ENCODE measurements around the gene LAD1. TPM values are rescaled to one million over a fixed set of nuclear protein-coding genes. Genes with fewer than 3 reads are reported as not detected.

Gene LAD1
- total RNA-seq, 1 experiment from 2014 or later: 30.1 TPM

DNA sequence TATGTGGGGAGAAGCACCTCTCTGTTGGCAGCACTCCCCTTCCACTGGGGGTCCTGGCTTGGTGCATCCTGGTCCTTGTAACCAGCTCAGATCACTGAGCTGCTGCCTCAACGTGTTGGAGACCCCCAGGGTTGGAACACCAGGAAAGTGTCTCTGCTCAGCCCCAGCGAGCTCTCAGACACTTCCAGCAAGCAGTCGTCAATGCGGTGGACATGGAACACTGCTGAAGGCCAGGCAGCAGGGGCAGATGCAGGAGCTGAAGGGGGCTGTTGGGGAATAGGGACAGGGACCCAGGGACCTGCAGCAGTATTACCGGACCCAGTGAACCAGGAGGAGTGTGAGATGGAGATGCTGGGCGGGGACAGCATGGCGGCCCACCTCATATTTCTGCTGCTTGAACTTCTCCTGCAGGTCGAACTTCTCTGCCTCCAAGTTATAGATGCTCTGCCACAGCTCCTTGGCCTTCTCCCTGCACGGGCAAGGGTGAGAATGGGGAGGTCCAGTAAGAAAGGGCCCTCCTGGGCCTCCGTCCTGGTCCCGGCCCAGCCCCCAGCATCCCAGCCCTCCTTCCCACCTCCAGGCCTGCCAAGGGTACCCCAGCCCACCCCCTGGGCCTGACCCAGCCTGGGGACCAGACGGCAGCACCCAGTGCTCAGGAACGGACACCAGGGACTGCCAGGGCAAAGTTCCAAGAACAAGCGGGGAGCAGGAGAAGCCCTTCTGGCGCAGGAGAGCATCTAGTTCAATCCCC lies 38.0 kb downstream of the LAD1 start:
- Histone ChIP-seq H3K27ac (ENCODE audit: insufficient read length, low read depth, low read length) (no peak overlapping the region), H3K23me2 (ENCODE audit: insufficient read length, low read depth, low read length, poor library complexity, severe bottlenecking) (no peaks in the 10 kb centered on the region), H4K91ac (ENCODE audit: insufficient read length, low read depth, low read length) (no peak overlapping the region), H3K18ac (ENCODE audit: insufficient read length, low read depth, low read length) (no peak overlapping the region), H2AK5ac (ENCODE audit: insufficient read length, low read length) (no peak overlapping the region), H2BK15ac (ENCODE audit: low read depth, low read length) (no peak overlapping the region), H4K20me1 (ENCODE audit: control insufficient read depth, insufficient read depth, insufficient read length) (no peaks in the 10 kb centered on the region), H2AFZ (ENCODE audit: low read length) (no peak overlapping the region), H3K9ac (ENCODE audit: extremely low read depth, insufficient read length, low read length) (no peak overlapping the region), H3K9me3 (ENCODE audit: control insufficient read depth, low read depth, low read length) (no peaks in the 10 kb centered on the region), H3K14ac (ENCODE audit: insufficient read depth, low read length) (no peak overlapping the region), H2BK12ac (ENCODE audit: insufficient read length, low read depth, low read length) (no peak overlapping the region), H4K5ac (ENCODE audit: insufficient read length, low read depth, low read length) (no peak overlapping the region), H4K8ac (replicated peaks; ENCODE audit: insufficient read length, low read depth, low read length) (no peak overlapping the region), H3K79me1 (ENCODE audit: insufficient read depth, low read depth, low read length, poor library complexity, severe bottlenecking) (no peaks in the 10 kb centered on the region), H2BK120ac (ENCODE audit: low read depth, low read length, poor library complexity, severe bottlenecking) (no peak overlapping the region), H3K4me2 (ENCODE audit: insufficient read depth, insufficient read length, low read length) (no peak overlapping the region), H3K23ac (ENCODE audit: insufficient read length, low read depth, low read length) (no peak overlapping the region), H3K4me1 (ENCODE audit: insufficient read depth, low read length) (no peaks in the 10 kb centered on the region), H3T11ph (ENCODE audit: low read length) (no peak overlapping the region), H3K27me3 (ENCODE audit: insufficient read depth, low read length) (no peaks in the 10 kb centered on the region), H3K56ac (ENCODE audit: insufficient read length, low read depth, low read length) (no peak overlapping the region), H3K79me2 (ENCODE audit: insufficient read depth, low read length) (no peaks in the 10 kb centered on the region), H3K4ac (ENCODE audit: low read depth, low read length) (no peak overlapping the region), H2BK5ac (ENCODE audit: insufficient read length, low read length) (no peak overlapping the region), H2BK20ac (ENCODE audit: low read depth, low read length, poor library complexity, severe bottlenecking) (no peak overlapping the region)
- H3K9me3 Mint-ChIP-seq: no peaks in the 10 kb centered on the region
- H3K4me3 Mint-ChIP-seq: no peak overlapping the region
- H3K36me3 Mint-ChIP-seq (ENCODE audit: insufficient read depth in 1 of 3, low read depth in 3 of 3): no peaks in the 10 kb centered on the region
- no peak overlapping the region for H3K27ac Mint-ChIP-seq
- no CpG with 5 or more reads among the region's 15 CpGs for WGBS (ENCODE audit: extremely low coverage, insufficient read length, low lambda C conversion rate)
- H3K4me1 Mint-ChIP-seq: peaks cover 13 to 23% of the 10 kb centered on the region in 2 experiments
- TF ChIP-seq, protein P1, sequence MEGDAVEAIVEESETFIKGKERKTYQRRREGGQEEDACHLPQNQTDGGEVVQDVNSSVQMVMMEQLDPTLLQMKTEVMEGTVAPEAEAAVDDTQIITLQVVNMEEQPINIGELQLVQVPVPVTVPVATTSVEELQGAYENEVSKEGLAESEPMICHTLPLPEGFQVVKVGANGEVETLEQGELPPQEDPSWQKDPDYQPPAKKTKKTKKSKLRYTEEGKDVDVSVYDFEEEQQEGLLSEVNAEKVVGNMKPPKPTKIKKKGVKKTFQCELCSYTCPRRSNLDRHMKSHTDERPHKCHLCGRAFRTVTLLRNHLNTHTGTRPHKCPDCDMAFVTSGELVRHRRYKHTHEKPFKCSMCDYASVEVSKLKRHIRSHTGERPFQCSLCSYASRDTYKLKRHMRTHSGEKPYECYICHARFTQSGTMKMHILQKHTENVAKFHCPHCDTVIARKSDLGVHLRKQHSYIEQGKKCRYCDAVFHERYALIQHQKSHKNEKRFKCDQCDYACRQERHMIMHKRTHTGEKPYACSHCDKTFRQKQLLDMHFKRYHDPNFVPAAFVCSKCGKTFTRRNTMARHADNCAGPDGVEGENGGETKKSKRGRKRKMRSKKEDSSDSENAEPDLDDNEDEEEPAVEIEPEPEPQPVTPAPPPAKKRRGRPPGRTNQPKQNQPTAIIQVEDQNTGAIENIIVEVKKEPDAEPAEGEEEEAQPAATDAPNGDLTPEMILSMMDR (conservative IDR thresholded peaks at IDR 0.05): no peak
- DNase-seq: no peak
- H3K27me3 Mint-ChIP-seq (ENCODE audit: low read depth): peaks cover 1% of the 10 kb centered on the region
